Thyroid gland (tissue), 4 donors: ENCODE measurements around the gene PPP1R3A.

Source experiments
- CTCF ChIP-seq, 6 experiments: fragments of 200-600 bp in 3 of 6; fragments of 450-650 bp in 3 of 6; sonication (generic) in 3 of 6; IDR thresholded peaks; one replicate each; pipeline ENCODE4 v1.5.1; 2016 to 2019; ENCODE audit warnings: antibody characterized with exemption in 6 of 6, mild to moderate bottlenecking in 2 of 6, inconsistent platforms in 1 of 6, moderate library complexity in 1 of 6
- POLR2A ChIP-seq, 2 donors: fragments of 450-650 bp; IDR thresholded peaks; one replicate each; pipeline ENCODE4 v1.6.1; 2017; ENCODE audit warnings: antibody characterized with exemption in 2 of 2, mild to moderate bottlenecking in 2 of 2, moderate library complexity in 1 of 2

- no peak for TF ChIP-seq POLR2A (IDR thresholded peaks at IDR 0.05)
- no peak for TF ChIP-seq CTCF (IDR thresholded peaks at IDR 0.05)
Measured at GRCh38 chr7:113918946-113919345, at the start of gene PPP1R3A.
